HepG2 (cell line): ENCODE measurements around the gene CRAMP1. TPM values are rescaled to one million over a fixed set of nuclear protein-coding genes. Genes with fewer than 3 reads are reported as not detected.

Source experiments
- ARHGAP35 ChIP-seq: sonication (generic); formaldehyde crosslinking; IDR thresholded peaks from 2 replicates; pipeline ENCODE4 v1.9.0; 2022; ENCODE audit warnings: mild to moderate bottlenecking, inconsistent platforms, moderate library complexity, missing genetic modification reagents, borderline replicate concordance
- ELF1 ChIP-seq: sonication (generic); formaldehyde crosslinking; IDR thresholded peaks from 2 replicates; pipeline ENCODE4 v1.4.0; 2020; ENCODE audit warnings: missing genetic modification reagents
- HDAC2 ChIP-seq: sonication (generic); formaldehyde crosslinking; IDR thresholded peaks from 2 replicates; pipeline ENCODE4 v1.4.0; 2020; ENCODE audit warnings: missing genetic modification reagents
- MED1 ChIP-seq: sonication (generic); formaldehyde crosslinking; IDR thresholded peaks from 2 replicates; pipeline ENCODE4 v1.4.0; 2020; ENCODE audit warnings: missing genetic modification reagents
- RFX3 ChIP-seq: IDR thresholded peaks from 2 replicates; pipeline ENCODE4 v1.6.1; 2016; ENCODE audit warnings: missing biosample characterization, missing genetic modification reagents
- RXRB ChIP-seq: IDR thresholded peaks from 2 replicates; pipeline ENCODE4 v1.6.1; 2016; ENCODE audit warnings: borderline replicate concordance, missing genetic modification reagents, missing compliant biosample characterization
- YEATS4 ChIP-seq: sonication (generic); formaldehyde crosslinking; IDR thresholded peaks from 2 replicates; pipeline ENCODE4 v1.4.0; 2020; ENCODE audit warnings: missing genetic modification reagents, borderline replicate concordance
- ZBTB3 ChIP-seq: sonication (generic); formaldehyde crosslinking; IDR thresholded peaks from 2 replicates; pipeline ENCODE4 v1.4.0; 2020; ENCODE audit warnings: low read depth, mild to moderate bottlenecking, moderate library complexity, missing genetic modification reagents, borderline replicate concordance
- ZBTB8A ChIP-seq: sonication (generic); formaldehyde crosslinking; IDR thresholded peaks from 2 replicates; pipeline ENCODE4 v1.4.0; 2020; ENCODE audit warnings: mild to moderate bottlenecking, low read depth, missing genetic modification reagents, borderline replicate concordance
- ZNF335 ChIP-seq: sonication (generic); formaldehyde crosslinking; IDR thresholded peaks from 2 replicates; pipeline ENCODE4 v1.4.0; 2020; ENCODE audit warnings: missing genetic modification reagents
- ZNF552 ChIP-seq: sonication (generic); formaldehyde crosslinking; IDR thresholded peaks from 2 replicates; pipeline ENCODE4 v1.9.0; 2022; ENCODE audit warnings: missing genetic modification reagents, mild to moderate bottlenecking, borderline replicate concordance
- ZNF660 ChIP-seq: sonication (generic); formaldehyde crosslinking; IDR thresholded peaks from 2 replicates; pipeline ENCODE4 v1.5.1; 2020; ENCODE audit warnings: mild to moderate bottlenecking, low read depth, missing genetic modification reagents, borderline replicate concordance
- ZNF709 ChIP-seq: sonication (generic); formaldehyde crosslinking; IDR thresholded peaks from 2 replicates; pipeline ENCODE4 v1.5.0; 2020; ENCODE audit warnings: mild to moderate bottlenecking, missing genetic modification reagents
- ZNF777 ChIP-seq: sonication (generic); formaldehyde crosslinking; IDR thresholded peaks from 2 replicates; pipeline ENCODE4 v1.4.0; 2020; ENCODE audit warnings: missing genetic modification reagents
- polyA plus RNA-seq, 8 experiments: library from polyadenylated mRNA; depleted of rRNA in 3 of 8; stranded (reverse) in 7 of 8; unstranded in 1 of 8; fragments of >200 nt; fragmentation: Illumina TruSeq in 4 of 8; extraction: Trizol in 4 of 8; gene quantifications; 2 replicates each; pipeline versions ENCODE4 v1.2.1 to v1.2.3, GENCODE V29; 2011 to 2016; ENCODE audit warnings: low read depth in 4 of 8, missing spikeins in 1 of 8, mixed read lengths in 1 of 8; ENCODE audit not compliant: insufficient read depth in 1 of 8
- total RNA-seq, 5 experiments: library from RNA; depleted of rRNA; stranded (reverse); fragments of >200 nt; fragmentation: Illumina TruSeq; extraction: Trizol; gene quantifications; 2 replicates each; pipeline ENCODE4 v1.2.3, GENCODE V29; 2016; ENCODE audit warnings: low read depth in 1 of 5
- TF ChIP-seq, protein P1 (sequence below): sonication (generic); formaldehyde crosslinking; IDR thresholded peaks from 2 replicates; pipeline ENCODE4 v1.8.1; 2023; ENCODE audit warnings: mild to moderate bottlenecking, moderate library complexity, missing genetic modification reagents
- TF ChIP-seq, protein P2 (sequence below): sonication (generic); formaldehyde crosslinking; IDR thresholded peaks from 2 replicates; pipeline ENCODE4 v1.5.1; 2020; ENCODE audit warnings: missing genetic modification reagents, mild to moderate bottlenecking, borderline replicate concordance
- TF ChIP-seq, protein P3 (sequence below): sonication (generic); formaldehyde crosslinking; IDR thresholded peaks from 2 replicates; pipeline ENCODE4 v1.4.0; 2020; ENCODE audit warnings: mild to moderate bottlenecking, missing genetic modification reagents
- TF ChIP-seq, protein P4 (sequence below): sonication (generic); formaldehyde crosslinking; IDR thresholded peaks from 2 replicates; pipeline ENCODE4 v1.5.1; 2020; ENCODE audit warnings: mild to moderate bottlenecking, moderate library complexity, missing genetic modification reagents
- TF ChIP-seq, protein P5 (sequence below): sonication (generic); formaldehyde crosslinking; IDR thresholded peaks from 2 replicates; pipeline ENCODE4 v1.4.0; 2020; ENCODE audit warnings: missing genetic modification reagents, low read depth, mild to moderate bottlenecking, borderline replicate concordance
- TF ChIP-seq, protein P6 (sequence below): sonication (generic); formaldehyde crosslinking; IDR thresholded peaks from 2 replicates; pipeline ENCODE4 v1.5.0; 2020; ENCODE audit warnings: mild to moderate bottlenecking, missing genetic modification reagents, moderate library complexity

The CRAMP1 gene
- total and polyA plus RNA-seq, 2 of the 13 experiments (the other 11 are each of a cell fraction or from before 2014, with no cell fraction given) = 6.8 to 9.7 TPM

DNA sequence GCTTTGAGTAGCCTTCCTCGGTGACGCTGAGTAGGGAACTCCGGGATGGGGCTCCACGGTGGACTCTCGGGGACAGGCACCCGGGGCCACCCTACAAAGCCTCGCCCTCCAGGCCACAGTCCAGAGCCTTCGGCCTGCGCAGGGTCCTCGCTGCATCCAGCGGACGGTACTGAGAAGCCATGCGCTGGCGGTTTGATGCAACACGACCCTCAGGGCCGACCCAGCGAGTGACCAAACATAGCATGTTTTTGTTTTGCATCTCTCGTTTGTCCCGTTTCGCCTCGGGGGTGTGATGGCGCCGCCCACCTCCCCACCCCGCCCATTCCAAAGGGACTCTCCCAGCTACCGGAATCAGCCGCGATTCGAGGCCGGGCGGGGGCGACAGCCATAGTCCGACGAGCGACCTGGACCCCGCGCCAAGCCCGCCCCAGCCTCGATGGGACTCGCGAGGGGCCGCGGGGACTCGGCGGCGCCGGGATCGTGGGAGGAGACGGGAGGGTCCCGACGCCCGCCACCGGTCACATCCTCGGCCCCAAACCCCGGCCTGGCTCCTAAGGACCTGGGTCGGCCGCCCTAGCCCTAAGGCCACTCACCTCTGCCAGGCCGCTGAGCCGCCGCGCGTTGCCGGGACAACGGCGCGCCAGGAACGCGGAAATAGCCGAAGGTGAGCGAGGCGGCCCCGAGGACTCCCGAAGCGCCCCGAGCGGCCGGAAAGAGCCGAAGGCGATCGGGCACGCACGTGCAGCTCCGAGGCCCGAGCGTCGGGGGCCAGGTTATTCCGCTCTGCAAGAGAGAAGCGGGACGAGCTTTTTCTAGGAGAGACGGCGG lies 1.9 kb upstream of the CRAMP1 start (continued):
- peak; percentile 38; the same call in 1 of the 2 replicates for TF ChIP-seq RXRB (CRISPR knock-in tag)
- peak; percentile 49 for TF ChIP-seq ARHGAP35 (CRISPR knock-in tag)
- TF ChIP-seq ZNF335 (CRISPR knock-in tag) = no peak
- TF ChIP-seq HDAC2 (CRISPR knock-in tag) = peak; percentile 31; the same call in 1 of the 2 replicates
- TF ChIP-seq ZNF660 (CRISPR knock-in tag) = no peak
- TF ChIP-seq ELF1 (CRISPR knock-in tag) = peak; percentile 96
- TF ChIP-seq ZNF777 = peak; percentile 88
- TF ChIP-seq, protein P1, sequence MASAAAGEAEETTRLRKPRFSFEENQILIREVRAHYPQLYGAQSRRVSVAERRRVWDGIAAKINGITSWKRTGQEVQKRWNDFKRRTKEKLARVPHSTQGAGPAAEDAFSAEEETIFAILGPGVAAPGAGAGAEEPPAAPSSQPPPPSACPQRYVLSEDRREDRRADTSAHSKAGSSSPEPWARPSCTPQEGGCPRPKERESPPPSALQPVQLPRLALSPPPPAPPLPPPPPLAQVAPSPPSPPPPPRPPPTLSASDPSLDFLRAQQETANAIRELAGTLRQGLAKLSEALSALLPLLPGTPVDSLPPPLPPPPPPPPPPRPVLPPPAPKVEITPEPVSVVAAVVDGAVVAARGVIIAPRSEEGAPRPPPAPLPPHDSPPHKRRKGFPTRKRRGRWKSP = 0 out of 2 replicates have a peak, but pooled peaks have one; percentile 36
- TF ChIP-seq, protein P2, sequence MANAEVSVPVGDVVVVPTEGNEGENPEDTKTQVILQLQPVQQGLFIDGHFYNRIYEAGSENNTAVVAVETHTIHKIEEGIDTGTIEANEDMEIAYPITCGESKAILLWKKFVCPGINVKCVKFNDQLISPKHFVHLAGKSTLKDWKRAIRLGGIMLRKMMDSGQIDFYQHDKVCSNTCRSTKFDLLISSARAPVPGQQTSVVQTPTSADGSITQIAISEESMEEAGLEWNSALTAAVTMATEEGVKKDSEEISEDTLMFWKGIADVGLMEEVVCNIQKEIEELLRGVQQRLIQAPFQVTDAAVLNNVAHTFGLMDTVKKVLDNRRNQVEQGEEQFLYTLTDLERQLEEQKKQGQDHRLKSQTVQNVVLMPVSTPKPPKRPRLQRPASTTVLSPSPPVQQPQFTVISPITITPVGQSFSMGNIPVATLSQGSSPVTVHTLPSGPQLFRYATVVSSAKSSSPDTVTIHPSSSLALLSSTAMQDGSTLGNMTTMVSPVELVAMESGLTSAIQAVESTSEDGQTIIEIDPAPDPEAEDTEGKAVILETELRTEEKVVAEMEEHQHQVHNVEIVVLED (CRISPR knock-in tag) = peak; percentile 81; the same call in 1 of the 2 replicates
- TF ChIP-seq, protein P3, sequence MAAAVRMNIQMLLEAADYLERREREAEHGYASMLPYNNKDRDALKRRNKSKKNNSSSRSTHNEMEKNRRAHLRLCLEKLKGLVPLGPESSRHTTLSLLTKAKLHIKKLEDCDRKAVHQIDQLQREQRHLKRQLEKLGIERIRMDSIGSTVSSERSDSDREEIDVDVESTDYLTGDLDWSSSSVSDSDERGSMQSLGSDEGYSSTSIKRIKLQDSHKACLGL = peak; percentile 85
- no peak for TF ChIP-seq ZBTB3
- peak; percentile 47; the same call in 1 of the 2 replicates for TF ChIP-seq ZNF709 (CRISPR knock-in tag)
- TF ChIP-seq RFX3 (CRISPR knock-in tag) = peak; percentile 93
- TF ChIP-seq, protein P4, sequence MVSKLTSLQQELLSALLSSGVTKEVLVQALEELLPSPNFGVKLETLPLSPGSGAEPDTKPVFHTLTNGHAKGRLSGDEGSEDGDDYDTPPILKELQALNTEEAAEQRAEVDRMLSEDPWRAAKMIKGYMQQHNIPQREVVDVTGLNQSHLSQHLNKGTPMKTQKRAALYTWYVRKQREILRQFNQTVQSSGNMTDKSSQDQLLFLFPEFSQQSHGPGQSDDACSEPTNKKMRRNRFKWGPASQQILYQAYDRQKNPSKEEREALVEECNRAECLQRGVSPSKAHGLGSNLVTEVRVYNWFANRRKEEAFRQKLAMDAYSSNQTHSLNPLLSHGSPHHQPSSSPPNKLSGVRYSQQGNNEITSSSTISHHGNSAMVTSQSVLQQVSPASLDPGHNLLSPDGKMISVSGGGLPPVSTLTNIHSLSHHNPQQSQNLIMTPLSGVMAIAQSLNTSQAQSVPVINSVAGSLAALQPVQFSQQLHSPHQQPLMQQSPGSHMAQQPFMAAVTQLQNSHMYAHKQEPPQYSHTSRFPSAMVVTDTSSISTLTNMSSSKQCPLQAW = peak; percentile 70
- peak; percentile 85; the same call in 1 of the 2 replicates for TF ChIP-seq YEATS4 (CRISPR knock-in tag)
- TF ChIP-seq ZNF552 (CRISPR knock-in tag) = 0 out of 2 replicates have a peak, but pooled peaks have one; percentile 51
- no peak for TF ChIP-seq ZBTB8A (CRISPR knock-in tag)
- TF ChIP-seq, protein P5, sequence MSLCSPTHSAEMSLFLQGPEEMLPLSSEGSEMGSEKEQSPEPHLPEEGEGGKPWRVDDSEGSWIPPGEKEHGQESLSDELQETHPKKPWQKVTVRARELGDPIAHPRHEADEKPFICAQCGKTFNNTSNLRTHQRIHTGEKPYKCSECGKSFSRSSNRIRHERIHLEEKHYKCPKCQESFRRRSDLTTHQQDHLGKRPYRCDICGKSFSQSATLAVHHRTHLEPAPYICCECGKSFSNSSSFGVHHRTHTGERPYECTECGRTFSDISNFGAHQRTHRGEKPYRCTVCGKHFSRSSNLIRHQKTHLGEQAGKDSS (CRISPR knock-in tag) = no peak
- TF ChIP-seq MED1 = peak; percentile 32; the same call in 1 of the 2 replicates
- TF ChIP-seq, protein P6, sequence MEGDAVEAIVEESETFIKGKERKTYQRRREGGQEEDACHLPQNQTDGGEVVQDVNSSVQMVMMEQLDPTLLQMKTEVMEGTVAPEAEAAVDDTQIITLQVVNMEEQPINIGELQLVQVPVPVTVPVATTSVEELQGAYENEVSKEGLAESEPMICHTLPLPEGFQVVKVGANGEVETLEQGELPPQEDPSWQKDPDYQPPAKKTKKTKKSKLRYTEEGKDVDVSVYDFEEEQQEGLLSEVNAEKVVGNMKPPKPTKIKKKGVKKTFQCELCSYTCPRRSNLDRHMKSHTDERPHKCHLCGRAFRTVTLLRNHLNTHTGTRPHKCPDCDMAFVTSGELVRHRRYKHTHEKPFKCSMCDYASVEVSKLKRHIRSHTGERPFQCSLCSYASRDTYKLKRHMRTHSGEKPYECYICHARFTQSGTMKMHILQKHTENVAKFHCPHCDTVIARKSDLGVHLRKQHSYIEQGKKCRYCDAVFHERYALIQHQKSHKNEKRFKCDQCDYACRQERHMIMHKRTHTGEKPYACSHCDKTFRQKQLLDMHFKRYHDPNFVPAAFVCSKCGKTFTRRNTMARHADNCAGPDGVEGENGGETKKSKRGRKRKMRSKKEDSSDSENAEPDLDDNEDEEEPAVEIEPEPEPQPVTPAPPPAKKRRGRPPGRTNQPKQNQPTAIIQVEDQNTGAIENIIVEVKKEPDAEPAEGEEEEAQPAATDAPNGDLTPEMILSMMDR (CRISPR knock-in tag) = peak; percentile 48
